H9 (cell line): Measurements from ENCODE around the gene GFPT1. TPM values are rescaled to one million over a fixed set of nuclear protein-coding genes. Genes with fewer than 3 reads are reported as not detected.

Experiments used
- DNase-seq: peaks from one replicate; pipeline ENCODE4 v3.0.0-alpha.2; 2017
- H2AFZ ChIP-seq: one replicate; pipeline ENCODE4 v1.6.1; 2013; ENCODE audit warnings: mild to moderate bottlenecking, low read length, control low read depth, moderate library complexity
- H2AK5ac ChIP-seq: 2 replicates; pipeline ENCODE4 v1.6.1; 2013; ENCODE audit warnings: low read length, control low read depth, mixed read lengths; ENCODE audit not compliant: insufficient read length
- H2BK120ac ChIP-seq: one replicate; pipeline ENCODE4 v1.6.1; 2013; ENCODE audit warnings: low read depth, mild to moderate bottlenecking, low read length, control low read depth, inconsistent platforms; ENCODE audit not compliant: poor library complexity, severe bottlenecking
- H2BK12ac ChIP-seq: 2 replicates; pipeline ENCODE4 v1.6.1; 2013; ENCODE audit warnings: low read length, control low read depth, mixed read lengths, low read depth; ENCODE audit not compliant: insufficient read length
- H2BK15ac ChIP-seq: 2 replicates; pipeline ENCODE4 v1.6.1; 2013; ENCODE audit warnings: low read depth, low read length, control low read depth
- H2BK20ac ChIP-seq: one replicate; pipeline ENCODE4 v1.6.1; 2013; ENCODE audit warnings: low read depth, mild to moderate bottlenecking, low read length, control low read depth, inconsistent platforms; ENCODE audit not compliant: poor library complexity, severe bottlenecking
- H2BK5ac ChIP-seq: 2 replicates; pipeline ENCODE4 v1.6.1; 2013; ENCODE audit warnings: low read length, control low read depth, mixed read lengths; ENCODE audit not compliant: insufficient read length
- H3K14ac ChIP-seq: 2 replicates; pipeline ENCODE4 v1.6.1; 2013; ENCODE audit warnings: low read length, control low read depth; ENCODE audit not compliant: insufficient read depth
- H3K18ac ChIP-seq: 2 replicates; pipeline ENCODE4 v1.6.1; 2013; ENCODE audit warnings: low read depth, mild to moderate bottlenecking, mixed read lengths, low read length, control low read depth; ENCODE audit not compliant: insufficient read length
- H3K23ac ChIP-seq: 2 replicates; pipeline ENCODE4 v1.6.1; 2013; ENCODE audit warnings: low read length, control low read depth, mixed read lengths, low read depth; ENCODE audit not compliant: insufficient read length
- H3K23me2 ChIP-seq: 2 replicates; pipeline ENCODE4 v1.6.1; 2013; ENCODE audit warnings: low read depth, mild to moderate bottlenecking, mixed read lengths, low read length, control low read depth; ENCODE audit not compliant: insufficient read length, poor library complexity, severe bottlenecking
- H3K27ac ChIP-seq: 2 replicates; pipeline ENCODE4 v1.5.1; 2013; ENCODE audit warnings: low read length, control low read depth, mixed read lengths, low read depth; ENCODE audit not compliant: insufficient read length
- H3K27me3 ChIP-seq: 2 replicates; pipeline ENCODE4 v1.6.1; 2013; ENCODE audit warnings: low read length, control low read depth, inconsistent platforms; ENCODE audit not compliant: insufficient read depth
- H3K4ac ChIP-seq: 2 replicates; pipeline ENCODE4 v1.6.1; 2013; ENCODE audit warnings: low read depth, mild to moderate bottlenecking, control low read depth, inconsistent platforms, low read length, moderate library complexity
- H3K4me1 ChIP-seq: 2 replicates; pipeline ENCODE4 v1.6.1; 2013; ENCODE audit warnings: low read length, control low read depth, inconsistent platforms; ENCODE audit not compliant: insufficient read depth
- H3K4me2 ChIP-seq: 2 replicates; pipeline ENCODE4 v1.6.1; 2013; ENCODE audit warnings: low read length, control low read depth, mixed read lengths; ENCODE audit not compliant: insufficient read length, insufficient read depth
- H3K56ac ChIP-seq: 2 replicates; pipeline ENCODE4 v1.6.1; 2013; ENCODE audit warnings: low read depth, mild to moderate bottlenecking, mixed read lengths, low read length, control low read depth; ENCODE audit not compliant: insufficient read length
- H3K79me1 ChIP-seq: 2 replicates; pipeline ENCODE4 v1.6.1; 2013; ENCODE audit warnings: low read depth, mild to moderate bottlenecking, moderate library complexity, low read length, control low read depth, inconsistent platforms; ENCODE audit not compliant: insufficient read depth, poor library complexity, severe bottlenecking
- H3K79me2 ChIP-seq: 2 replicates; pipeline ENCODE4 v1.6.1; 2013; ENCODE audit warnings: low read length, control low read depth, inconsistent platforms; ENCODE audit not compliant: insufficient read depth
- H3K9ac ChIP-seq: 2 replicates; pipeline ENCODE4 v1.6.1; 2013; ENCODE audit warnings: low read length, control low read depth, mixed read lengths; ENCODE audit not compliant: insufficient read length; ENCODE audit errors: extremely low read depth
- H3K9me3 ChIP-seq: one replicate; pipeline ENCODE4 v1.6.1; 2013; ENCODE audit warnings: low read depth, low read length, inconsistent platforms; ENCODE audit not compliant: control insufficient read depth
- H3T11ph ChIP-seq: one replicate; pipeline ENCODE4 v1.6.1; 2013; ENCODE audit warnings: mild to moderate bottlenecking, low read length, control low read depth, inconsistent platforms
- H4K20me1 ChIP-seq: one replicate; pipeline ENCODE4 v1.6.1; 2013; ENCODE audit not compliant: control insufficient read depth, insufficient read length, insufficient read depth
- H4K5ac ChIP-seq: 2 replicates; pipeline ENCODE4 v1.6.1; 2013; ENCODE audit warnings: low read depth, mild to moderate bottlenecking, mixed read lengths, low read length, control low read depth; ENCODE audit not compliant: insufficient read length
- H4K8ac ChIP-seq: replicated peaks from 2 replicates; pipeline ENCODE4 v1.6.1; 2013; ENCODE audit warnings: low read length, control low read depth, mixed read lengths, low read depth; ENCODE audit not compliant: insufficient read length
- H4K91ac ChIP-seq: 2 replicates; pipeline ENCODE4 v1.6.1; 2013; ENCODE audit warnings: low read depth, mild to moderate bottlenecking, moderate library complexity, mixed read lengths, low read length, control low read depth; ENCODE audit not compliant: insufficient read length
- H3K27ac Mint-ChIP-seq, 3 experiments: 2 replicates in 2 of 3; 3 replicates in 1 of 3; pipeline ENCODE4 v1.8.0; 2020 to 2021; ENCODE audit warnings: mixed read lengths in 3 of 3, mild to moderate bottlenecking in 1 of 3, moderate library complexity in 1 of 3
- H3K27me3 Mint-ChIP-seq: 2 replicates; pipeline ENCODE4 v1.8.0; 2021; ENCODE audit warnings: low read depth, mild to moderate bottlenecking, moderate library complexity, mixed read lengths
- H3K36me3 Mint-ChIP-seq, 3 experiments: 2 replicates in 2 of 3; 3 replicates in 1 of 3; pipeline ENCODE4 v1.8.0; 2020 to 2021; ENCODE audit warnings: low read depth in 3 of 3, mixed read lengths in 3 of 3; ENCODE audit not compliant: insufficient read depth in 1 of 3
- H3K4me1 Mint-ChIP-seq, 2 experiments: 2 replicates each; pipeline ENCODE4 v1.8.0; 2020; ENCODE audit warnings: mixed read lengths in 2 of 2
- H3K4me3 Mint-ChIP-seq, 2 experiments: 2 replicates in 1 of 2; 3 replicates in 1 of 2; pipeline ENCODE4 v1.8.0; 2020 to 2021; ENCODE audit warnings: mild to moderate bottlenecking in 2 of 2, mixed read lengths in 2 of 2, moderate library complexity in 1 of 2
- H3K9me3 Mint-ChIP-seq, 2 experiments: 2 replicates in 1 of 2; 3 replicates in 1 of 2; pipeline ENCODE4 v1.8.0; 2020; ENCODE audit warnings: mild to moderate bottlenecking in 2 of 2, mixed read lengths in 2 of 2, moderate library complexity in 1 of 2
- WGBS: extraction: QIAGEN DNeasy Blood & Tissue Kit; methylation state at CpG from one replicate; pipeline ENCODE4 v1.1.7; 2013; ENCODE audit warnings: missing lambda C conversion rate, low lambda C conversion rate, mixed read lengths; ENCODE audit not compliant: insufficient read length; ENCODE audit errors: extremely low coverage; 5-methylcytosine and 5-hydroxymethylcytosine counted together
- total RNA-seq: library from RNA; stranded (reverse); gene quantifications from 2 replicates; pipeline ENCODE4 v1.2.1, GENCODE V29; 2021
- TF ChIP-seq, protein P1 (sequence below): fragments of 200-600 bp; sonication (generic); conservative IDR thresholded peaks from 3 replicates; pipeline ENCODE4 v1.8.0; 2021; ENCODE audit warnings: antibody characterized with exemption, mild to moderate bottlenecking

The GFPT1 gene
- total RNA-seq, 1 experiment from 2014 or later = 84.4 TPM

DNA sequence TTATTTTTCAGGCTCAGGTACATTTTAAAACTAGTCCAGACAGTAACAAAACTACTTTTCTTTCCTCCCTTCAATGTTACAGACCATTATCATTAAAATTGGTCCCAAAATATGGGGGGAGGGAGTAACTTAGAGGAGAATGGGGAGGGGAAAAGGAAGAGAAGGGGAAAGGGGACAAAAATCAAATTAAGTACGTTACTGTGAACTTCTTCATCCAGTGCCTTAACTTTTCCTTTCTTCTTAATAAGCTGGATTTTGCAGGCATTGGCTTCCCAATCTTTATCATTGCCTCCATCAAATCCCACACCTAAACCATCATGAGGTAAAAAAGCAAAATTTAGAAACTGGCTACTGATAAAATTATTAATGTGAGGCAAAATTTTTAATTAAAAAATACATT, 17.2 kb downstream of the GFPT1 start:
- no peaks in the 10 kb centered on the region for H3K4me1 ChIP-seq
- no peaks in the 10 kb centered on the region for H3K79me1 ChIP-seq
- no peaks in the 10 kb centered on the region for H3K79me2 ChIP-seq
- H2BK15ac ChIP-seq = no peak overlapping the region
- H2BK5ac ChIP-seq = no peak overlapping the region
- H3K56ac ChIP-seq = no peak overlapping the region
- H3K9ac ChIP-seq = no peak overlapping the region
- H2BK20ac ChIP-seq = no peak overlapping the region
- H2BK12ac ChIP-seq = no peak overlapping the region
- H3K14ac ChIP-seq = no peak overlapping the region
- peak overlapping the region in 1 of 3 experiments; percentile 54; a peak in 1 of 7 replicates for H3K27ac Mint-ChIP-seq
- no peak overlapping the region for H4K91ac ChIP-seq
- no peak overlapping the region for H3K23ac ChIP-seq
- no peaks in the 10 kb centered on the region for H3K27me3 ChIP-seq
- H3K4me2 ChIP-seq = no peak overlapping the region
- no peak overlapping the region for H3K4ac ChIP-seq
- TF ChIP-seq, protein P1, sequence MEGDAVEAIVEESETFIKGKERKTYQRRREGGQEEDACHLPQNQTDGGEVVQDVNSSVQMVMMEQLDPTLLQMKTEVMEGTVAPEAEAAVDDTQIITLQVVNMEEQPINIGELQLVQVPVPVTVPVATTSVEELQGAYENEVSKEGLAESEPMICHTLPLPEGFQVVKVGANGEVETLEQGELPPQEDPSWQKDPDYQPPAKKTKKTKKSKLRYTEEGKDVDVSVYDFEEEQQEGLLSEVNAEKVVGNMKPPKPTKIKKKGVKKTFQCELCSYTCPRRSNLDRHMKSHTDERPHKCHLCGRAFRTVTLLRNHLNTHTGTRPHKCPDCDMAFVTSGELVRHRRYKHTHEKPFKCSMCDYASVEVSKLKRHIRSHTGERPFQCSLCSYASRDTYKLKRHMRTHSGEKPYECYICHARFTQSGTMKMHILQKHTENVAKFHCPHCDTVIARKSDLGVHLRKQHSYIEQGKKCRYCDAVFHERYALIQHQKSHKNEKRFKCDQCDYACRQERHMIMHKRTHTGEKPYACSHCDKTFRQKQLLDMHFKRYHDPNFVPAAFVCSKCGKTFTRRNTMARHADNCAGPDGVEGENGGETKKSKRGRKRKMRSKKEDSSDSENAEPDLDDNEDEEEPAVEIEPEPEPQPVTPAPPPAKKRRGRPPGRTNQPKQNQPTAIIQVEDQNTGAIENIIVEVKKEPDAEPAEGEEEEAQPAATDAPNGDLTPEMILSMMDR = no peak
- no peak overlapping the region for H2BK120ac ChIP-seq
- H4K5ac ChIP-seq = no peak overlapping the region
- H3K27ac ChIP-seq = no peak overlapping the region
- no peak overlapping the region for H2AFZ ChIP-seq
- no peak overlapping the region for H3K4me3 Mint-ChIP-seq
- H4K8ac ChIP-seq = no peak overlapping the region
- H3K4me1 Mint-ChIP-seq = 0 out of 4 replicates have a peak, but pooled peaks cover 0 to 4% of the 10 kb centered on the region in 2 experiments
- H3K23me2 ChIP-seq = no peaks in the 10 kb centered on the region
- no peaks in the 10 kb centered on the region for H4K20me1 ChIP-seq
- H3K9me3 ChIP-seq = no peaks in the 10 kb centered on the region
- H2AK5ac ChIP-seq = no peak overlapping the region
- H3K18ac ChIP-seq = no peak overlapping the region
- WGBS = no CpG with 5 or more reads among the region's 1 CpG
- peaks cover 41 to 67% (median 64%) of the 10 kb centered on the region in 3 experiments; a peak in 6 of 7 replicates for H3K36me3 Mint-ChIP-seq
- no peaks in the 10 kb centered on the region for H3K27me3 Mint-ChIP-seq
- DNase-seq = no peak
- H3K9me3 Mint-ChIP-seq = no peaks in the 10 kb centered on the region
- H3T11ph ChIP-seq = no peak overlapping the region
